ENCODE measurements around the gene SPATA6L. TPM values are rescaled to one million over a fixed set of nuclear protein-coding genes. Genes with fewer than 3 reads are reported as not detected.

SPATA6L gene
- total and polyA plus RNA-seq, 9 of the 15 experiments (the other 6 are each of a cell fraction or from before 2014, with no cell fraction given), result 0.03 to 1.00 (median 0.08) TPM; not detected in 4

DNA sequence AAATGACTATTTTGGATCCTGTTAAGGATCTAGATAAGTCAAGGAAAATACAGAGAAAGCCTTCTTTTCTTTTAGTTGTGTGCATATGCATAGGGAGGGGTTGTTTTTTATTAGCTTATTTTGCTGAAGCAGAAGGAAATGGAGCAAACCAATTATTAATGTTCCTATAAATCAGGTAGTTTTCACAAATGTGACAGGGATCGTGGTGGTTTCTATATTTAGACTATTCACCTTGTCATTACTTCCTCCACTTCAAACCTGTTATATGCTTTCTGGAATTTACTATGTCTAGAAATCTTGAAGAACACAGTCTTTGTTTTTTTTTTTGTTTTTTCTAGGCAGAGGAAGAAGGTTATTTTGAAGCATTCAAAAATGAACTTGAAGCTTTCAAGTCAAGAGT lies 35.2 kb upstream of the SPATA6L start:
- no peak for TF ChIP-seq ZNF395 (CRISPR knock-in tag; IDR thresholded peaks at IDR 0.05)
- Histone ChIP-seq H3K9me1 (ENCODE audit: control insufficient read depth, insufficient read depth, low read length) (no peaks in the 10 kb centered on the region), H3K4me1 (replicated peaks in 1 of 2; ENCODE audit: control insufficient read depth in 2 of 2, insufficient read depth in 2 of 2, low read length in 2 of 2) (peaks cover 4% of the 10 kb centered on the region in 2 experiments; a peak in 1 of 5 replicates), H4K20me1 (replicated peaks; ENCODE audit: control insufficient read depth, insufficient read depth, low read length) (no peaks in the 10 kb centered on the region), H3K79me2 (ENCODE audit: control insufficient read depth, insufficient read depth, low read length) (no peaks in the 10 kb centered on the region), H3K4me3 (no peak overlapping the region), H3K9ac (ENCODE audit: insufficient read depth in 1 of 2, low read depth in 2 of 2, low read length in 2 of 2) (no peak overlapping the region), H2AFZ (ENCODE audit: low read depth, low read length) (no peak overlapping the region), H3K27ac (ENCODE audit: extremely low read depth, low read depth, low read length) (no peak overlapping the region), H3K36me3 (ENCODE audit: control insufficient read depth, insufficient read depth, low read length) (peaks cover 73% of the 10 kb centered on the region), H3K9me3 (replicated peaks; ENCODE audit: control insufficient read depth, insufficient read depth, low read depth, low read length) (no peaks in the 10 kb centered on the region), H3K27me3 (ENCODE audit: control insufficient read depth in 2 of 2, insufficient read depth in 2 of 2, low read length in 2 of 2) (no peaks in the 10 kb centered on the region), H3K4me2 (ENCODE audit: insufficient read depth, low read length) (no peak overlapping the region)
- in situ Hi-C loops (cut with MboI) (no loop called here), intact Hi-C loops (cut with micrococcal nuclease) (no loop called here)
- FAIRE-seq (no peak), ATAC-seq (no peak), DNase-seq (ENCODE audit: extremely low read depth in 1 of 4, low spot score in 3 of 4) (no peak)
- no TSS peak for BruUV-seq (replicated peaks)
- CTCF ChIA-PET (ENCODE audit: low intra/inter-chr PET ratio), result no interaction called here
- WGBS (ENCODE audit: insufficient coverage, low coverage, missing lambda C conversion rate), result 60% methylated on average over 1 of the region's 1 CpG
- POLR2A ChIA-PET, result no interaction called here

DNA sequence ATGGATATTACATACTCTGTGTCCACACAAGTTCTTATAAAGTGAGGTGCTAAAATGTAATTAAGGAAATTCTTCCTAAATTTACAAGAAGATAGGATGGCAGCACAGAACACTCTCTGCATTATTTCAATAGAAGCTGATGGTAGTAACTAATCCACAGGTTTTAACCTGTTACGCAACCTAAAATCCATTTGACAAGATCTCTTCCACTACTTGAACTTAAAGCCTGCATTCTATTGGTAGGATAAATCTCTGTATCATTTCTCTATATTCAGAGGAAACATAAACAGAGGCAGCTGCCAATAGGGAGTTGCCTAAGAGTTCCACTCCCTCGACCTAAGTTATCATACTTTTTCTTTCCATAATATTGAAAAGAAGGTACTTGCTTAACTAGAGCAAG lies 34.7 kb upstream of the SPATA6L start:
- Histone ChIP-seq H3K36me3 (ENCODE audit: control insufficient read depth, insufficient read depth, low read length) (peaks cover 71% of the 10 kb centered on the region), H3K79me2 (ENCODE audit: control insufficient read depth, insufficient read depth, low read length) (no peaks in the 10 kb centered on the region), H3K4me2 (ENCODE audit: insufficient read depth, low read length) (no peak overlapping the region), H3K9ac (ENCODE audit: insufficient read depth in 1 of 2, low read depth in 2 of 2, low read length in 2 of 2) (no peak overlapping the region), H3K27me3 (ENCODE audit: control insufficient read depth in 2 of 2, insufficient read depth in 2 of 2, low read length in 2 of 2) (no peaks in the 10 kb centered on the region), H3K9me3 (replicated peaks; ENCODE audit: control insufficient read depth, insufficient read depth, low read depth, low read length) (no peaks in the 10 kb centered on the region), H3K4me3 (no peak overlapping the region), H4K20me1 (replicated peaks; ENCODE audit: control insufficient read depth, insufficient read depth, low read length) (no peaks in the 10 kb centered on the region), H2AFZ (ENCODE audit: low read depth, low read length) (no peak overlapping the region), H3K9me1 (ENCODE audit: control insufficient read depth, insufficient read depth, low read length) (no peaks in the 10 kb centered on the region), H3K27ac (ENCODE audit: extremely low read depth, low read depth, low read length) (no peak overlapping the region), H3K4me1 (replicated peaks in 1 of 2; ENCODE audit: control insufficient read depth in 2 of 2, insufficient read depth in 2 of 2, low read length in 2 of 2) (peaks cover 4% of the 10 kb centered on the region in 2 experiments; a peak in 1 of 5 replicates)
- DNase-seq (ENCODE audit: extremely low read depth in 1 of 4, low spot score in 3 of 4), result no peak
- BruUV-seq (replicated peaks), result no TSS peak
- POLR2A ChIA-PET, result no interaction called here
- intact Hi-C loops (cut with micrococcal nuclease) (no loop called here), in situ Hi-C loops (cut with MboI) (no loop called here)
- CTCF ChIA-PET (ENCODE audit: low intra/inter-chr PET ratio), result no interaction called here
- FAIRE-seq, result no peak
- WGBS (ENCODE audit: insufficient coverage, low coverage, missing lambda C conversion rate), result 50% methylated on average over 2 of the region's 2 CpGs
- ATAC-seq, result no peak
- TF ChIP-seq TAF15 (IDR thresholded peaks at IDR 0.05; ENCODE audit: low read depth, low read length), result no peak
- TF ChIP-seq, protein P1, sequence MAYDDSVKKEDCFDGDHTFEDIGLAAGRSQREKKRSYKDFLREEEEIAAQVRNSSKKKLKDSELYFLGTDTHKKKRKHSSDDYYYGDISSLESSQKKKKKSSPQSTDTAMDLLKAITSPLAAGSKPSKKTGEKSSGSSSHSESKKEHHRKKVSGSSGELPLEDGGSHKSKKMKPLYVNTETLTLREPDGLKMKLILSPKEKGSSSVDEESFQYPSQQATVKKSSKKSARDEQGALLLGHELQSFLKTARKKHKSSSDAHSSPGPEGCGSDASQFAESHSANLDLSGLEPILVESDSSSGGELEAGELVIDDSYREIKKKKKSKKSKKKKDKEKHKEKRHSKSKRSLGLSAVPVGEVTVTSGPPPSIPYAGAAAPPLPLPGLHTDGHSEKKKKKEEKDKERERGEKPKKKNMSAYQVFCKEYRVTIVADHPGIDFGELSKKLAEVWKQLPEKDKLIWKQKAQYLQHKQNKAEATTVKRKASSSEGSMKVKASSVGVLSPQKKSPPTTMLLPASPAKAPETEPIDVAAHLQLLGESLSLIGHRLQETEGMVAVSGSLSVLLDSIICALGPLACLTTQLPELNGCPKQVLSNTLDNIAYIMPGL (CRISPR knock-in tag; IDR thresholded peaks at IDR 0.05), result no peak
- TF ChIP-seq ZBTB49 (CRISPR knock-in tag; IDR thresholded peaks at IDR 0.05; ENCODE audit: borderline replicate concordance), result no peak
- TF ChIP-seq, protein P2, sequence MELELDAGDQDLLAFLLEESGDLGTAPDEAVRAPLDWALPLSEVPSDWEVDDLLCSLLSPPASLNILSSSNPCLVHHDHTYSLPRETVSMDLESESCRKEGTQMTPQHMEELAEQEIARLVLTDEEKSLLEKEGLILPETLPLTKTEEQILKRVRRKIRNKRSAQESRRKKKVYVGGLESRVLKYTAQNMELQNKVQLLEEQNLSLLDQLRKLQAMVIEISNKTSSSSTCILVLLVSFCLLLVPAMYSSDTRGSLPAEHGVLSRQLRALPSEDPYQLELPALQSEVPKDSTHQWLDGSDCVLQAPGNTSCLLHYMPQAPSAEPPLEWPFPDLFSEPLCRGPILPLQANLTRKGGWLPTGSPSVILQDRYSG (tag; conservative IDR thresholded peaks at IDR 0.05; ENCODE audit: low read depth), result no peak
- TF ChIP-seq CEBPG (CRISPR knock-in tag; IDR thresholded peaks at IDR 0.05), result no peak
- peak; percentile 61 to 77 for TF ChIP-seq CEBPG (tag; conservative IDR thresholded peaks at IDR 0.05 in 1 of 2, IDR thresholded peaks at IDR 0.05 in 1 of 2)
- no peak for TF ChIP-seq CBX8 (IDR thresholded peaks at IDR 0.05; ENCODE audit: borderline replicate concordance, extremely low read depth, low read depth, low read length, poor library complexity, severe bottlenecking)

All from K562 (cell line).